GM12878 (cell line): Measurements from ENCODE around the gene FAM120A. TPM values are rescaled to one million over a fixed set of nuclear protein-coding genes. Genes with fewer than 3 reads are reported as not detected.

ENCODE experiments used
- KAT2A ChIP-seq: conservative IDR thresholded peaks from 2 replicates; pipeline ENCODE4 v1.6.1; 2011; ENCODE audit warnings: low read depth, low read length; ENCODE audit not compliant: control insufficient read depth
- MYB ChIP-seq: fragments of 150-350 bp; IDR thresholded peaks from 2 replicates; pipeline ENCODE4 v1.6.1; 2014; ENCODE audit warnings: mild to moderate bottlenecking, low read depth, low read length, borderline replicate concordance
- PAX5 ChIP-seq: IDR thresholded peaks from 2 replicates; pipeline ENCODE4 v1.6.1; 2011; ENCODE audit warnings: low read depth, low read length, borderline replicate concordance
- RBBP5 ChIP-seq: fragments of 200-600 bp; sonication (generic); conservative IDR thresholded peaks from 2 replicates; pipeline ENCODE4 v1.6.1; 2016
- SMC3 ChIP-seq: IDR thresholded peaks from 2 replicates; pipeline ENCODE4 v1.6.1; 2011; ENCODE audit warnings: low read length, improper control_type of control experiment, borderline replicate concordance
- polyA plus RNA-seq, 11 experiments: library from polyadenylated mRNA; depleted of rRNA in 4 of 11; unstranded in 6 of 11; stranded (reverse) in 5 of 11; fragments of >200 nt; fragmentation: Nextera tagmentation in 4 of 11; fragmentation: Illumina TruSeq in 1 of 11; extraction: Ambion mirVana in 4 of 11; extraction: Trizol in 1 of 11; gene quantifications; 1 replicate in 1 of 11; 2 replicates in 10 of 11; pipeline versions ENCODE4 v1.2.1 to v1.2.3, GENCODE V29; 2011 to 2016; ENCODE audit warnings: inconsistent platforms in 2 of 11, missing spikeins in 2 of 11, low read depth in 1 of 11
- total RNA-seq, 4 experiments: library from RNA; depleted of rRNA in 3 of 4; stranded (reverse); fragments of >200 nt in 3 of 4; fragmentation: Illumina TruSeq in 1 of 4; extraction: Trizol in 1 of 4; gene quantifications; 2 replicates each; pipeline versions ENCODE4 v1.2.1 to v1.2.3, GENCODE V29; 2013 to 2021
- TF ChIP-seq, protein P1 (sequence below): IDR thresholded peaks from 2 replicates; pipeline ENCODE4 v1.6.1; 2012; ENCODE audit warnings: improper control_type of control experiment, low read depth, low read length; ENCODE audit not compliant: insufficient replicate concordance
- TF ChIP-seq, protein P2 (sequence below): IDR thresholded peaks from 2 replicates; pipeline ENCODE4 v1.6.1; 2012; ENCODE audit warnings: low read length, inconsistent platforms
- TF ChIP-seq, protein P3 (sequence below): IDR thresholded peaks from 2 replicates; pipeline ENCODE4 v1.6.1; 2011; ENCODE audit warnings: mild to moderate bottlenecking, low read depth, low read length, moderate library complexity; ENCODE audit not compliant: insufficient replicate concordance
- TF ChIP-seq, protein P4 (sequence below): fragments of 450-650 bp; IDR thresholded peaks from 2 replicates; pipeline ENCODE4 v1.6.1; 2017; ENCODE audit warnings: low read depth, mild to moderate bottlenecking, moderate library complexity

The FAM120A gene
- total and polyA plus RNA-seq, 10 of the 15 experiments (the other 5 are each of a cell fraction or from before 2014, with no cell fraction given), result 13.1 to 89.6 (median 52.5) TPM

DNA sequence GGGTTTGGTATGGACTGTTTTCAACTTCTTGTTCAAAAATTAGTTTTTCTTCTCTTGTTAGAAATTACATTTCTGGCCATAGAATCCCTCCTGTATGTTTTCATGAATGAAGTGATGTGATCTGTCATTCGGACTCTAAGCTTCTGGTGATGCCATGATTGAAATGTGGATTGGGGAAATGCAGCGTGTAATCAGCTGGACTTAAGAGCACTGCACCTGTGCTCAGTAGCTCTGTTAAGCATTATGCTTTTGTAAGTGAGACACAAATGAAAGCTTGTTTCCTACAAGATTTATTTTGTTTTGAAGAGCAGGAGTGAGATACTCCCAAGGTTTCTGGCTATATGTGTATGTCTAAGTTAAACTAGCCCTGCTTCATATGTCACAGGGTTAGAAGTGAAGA, 25.9 kb downstream of the FAM120A start (continued):
- TF ChIP-seq, protein P1, sequence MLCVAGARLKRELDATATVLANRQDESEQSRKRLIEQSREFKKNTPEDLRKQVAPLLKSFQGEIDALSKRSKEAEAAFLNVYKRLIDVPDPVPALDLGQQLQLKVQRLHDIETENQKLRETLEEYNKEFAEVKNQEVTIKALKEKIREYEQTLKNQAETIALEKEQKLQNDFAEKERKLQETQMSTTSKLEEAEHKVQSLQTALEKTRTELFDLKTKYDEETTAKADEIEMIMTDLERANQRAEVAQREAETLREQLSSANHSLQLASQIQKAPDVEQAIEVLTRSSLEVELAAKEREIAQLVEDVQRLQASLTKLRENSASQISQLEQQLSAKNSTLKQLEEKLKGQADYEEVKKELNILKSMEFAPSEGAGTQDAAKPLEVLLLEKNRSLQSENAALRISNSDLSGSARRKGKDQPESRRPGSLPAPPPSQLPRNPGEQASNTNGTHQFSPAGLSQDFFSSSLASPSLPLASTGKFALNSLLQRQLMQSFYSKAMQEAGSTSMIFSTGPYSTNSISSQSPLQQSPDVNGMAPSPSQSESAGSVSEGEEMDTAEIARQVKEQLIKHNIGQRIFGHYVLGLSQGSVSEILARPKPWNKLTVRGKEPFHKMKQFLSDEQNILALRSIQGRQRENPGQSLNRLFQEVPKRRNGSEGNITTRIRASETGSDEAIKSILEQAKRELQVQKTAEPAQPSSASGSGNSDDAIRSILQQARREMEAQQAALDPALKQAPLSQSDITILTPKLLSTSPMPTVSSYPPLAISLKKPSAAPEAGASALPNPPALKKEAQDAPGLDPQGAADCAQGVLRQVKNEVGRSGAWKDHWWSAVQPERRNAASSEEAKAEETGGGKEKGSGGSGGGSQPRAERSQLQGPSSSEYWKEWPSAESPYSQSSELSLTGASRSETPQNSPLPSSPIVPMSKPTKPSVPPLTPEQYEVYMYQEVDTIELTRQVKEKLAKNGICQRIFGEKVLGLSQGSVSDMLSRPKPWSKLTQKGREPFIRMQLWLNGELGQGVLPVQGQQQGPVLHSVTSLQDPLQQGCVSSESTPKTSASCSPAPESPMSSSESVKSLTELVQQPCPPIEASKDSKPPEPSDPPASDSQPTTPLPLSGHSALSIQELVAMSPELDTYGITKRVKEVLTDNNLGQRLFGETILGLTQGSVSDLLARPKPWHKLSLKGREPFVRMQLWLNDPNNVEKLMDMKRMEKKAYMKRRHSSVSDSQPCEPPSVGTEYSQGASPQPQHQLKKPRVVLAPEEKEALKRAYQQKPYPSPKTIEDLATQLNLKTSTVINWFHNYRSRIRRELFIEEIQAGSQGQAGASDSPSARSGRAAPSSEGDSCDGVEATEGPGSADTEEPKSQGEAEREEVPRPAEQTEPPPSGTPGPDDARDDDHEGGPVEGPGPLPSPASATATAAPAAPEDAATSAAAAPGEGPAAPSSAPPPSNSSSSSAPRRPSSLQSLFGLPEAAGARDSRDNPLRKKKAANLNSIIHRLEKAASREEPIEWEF, result no peak
- TF ChIP-seq RBBP5, result no peak
- TF ChIP-seq, protein P2, sequence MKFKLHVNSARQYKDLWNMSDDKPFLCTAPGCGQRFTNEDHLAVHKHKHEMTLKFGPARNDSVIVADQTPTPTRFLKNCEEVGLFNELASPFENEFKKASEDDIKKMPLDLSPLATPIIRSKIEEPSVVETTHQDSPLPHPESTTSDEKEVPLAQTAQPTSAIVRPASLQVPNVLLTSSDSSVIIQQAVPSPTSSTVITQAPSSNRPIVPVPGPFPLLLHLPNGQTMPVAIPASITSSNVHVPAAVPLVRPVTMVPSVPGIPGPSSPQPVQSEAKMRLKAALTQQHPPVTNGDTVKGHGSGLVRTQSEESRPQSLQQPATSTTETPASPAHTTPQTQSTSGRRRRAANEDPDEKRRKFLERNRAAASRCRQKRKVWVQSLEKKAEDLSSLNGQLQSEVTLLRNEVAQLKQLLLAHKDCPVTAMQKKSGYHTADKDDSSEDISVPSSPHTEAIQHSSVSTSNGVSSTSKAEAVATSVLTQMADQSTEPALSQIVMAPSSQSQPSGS, result no peak
- no peak for TF ChIP-seq MYB
- TF ChIP-seq, protein P3, sequence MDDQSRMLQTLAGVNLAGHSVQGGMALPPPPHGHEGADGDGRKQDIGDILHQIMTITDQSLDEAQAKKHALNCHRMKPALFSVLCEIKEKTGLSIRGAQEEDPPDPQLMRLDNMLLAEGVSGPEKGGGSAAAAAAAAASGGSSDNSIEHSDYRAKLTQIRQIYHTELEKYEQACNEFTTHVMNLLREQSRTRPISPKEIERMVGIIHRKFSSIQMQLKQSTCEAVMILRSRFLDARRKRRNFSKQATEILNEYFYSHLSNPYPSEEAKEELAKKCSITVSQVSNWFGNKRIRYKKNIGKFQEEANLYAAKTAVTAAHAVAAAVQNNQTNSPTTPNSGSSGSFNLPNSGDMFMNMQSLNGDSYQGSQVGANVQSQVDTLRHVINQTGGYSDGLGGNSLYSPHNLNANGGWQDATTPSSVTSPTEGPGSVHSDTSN, result no peak
- TF ChIP-seq, protein P4, sequence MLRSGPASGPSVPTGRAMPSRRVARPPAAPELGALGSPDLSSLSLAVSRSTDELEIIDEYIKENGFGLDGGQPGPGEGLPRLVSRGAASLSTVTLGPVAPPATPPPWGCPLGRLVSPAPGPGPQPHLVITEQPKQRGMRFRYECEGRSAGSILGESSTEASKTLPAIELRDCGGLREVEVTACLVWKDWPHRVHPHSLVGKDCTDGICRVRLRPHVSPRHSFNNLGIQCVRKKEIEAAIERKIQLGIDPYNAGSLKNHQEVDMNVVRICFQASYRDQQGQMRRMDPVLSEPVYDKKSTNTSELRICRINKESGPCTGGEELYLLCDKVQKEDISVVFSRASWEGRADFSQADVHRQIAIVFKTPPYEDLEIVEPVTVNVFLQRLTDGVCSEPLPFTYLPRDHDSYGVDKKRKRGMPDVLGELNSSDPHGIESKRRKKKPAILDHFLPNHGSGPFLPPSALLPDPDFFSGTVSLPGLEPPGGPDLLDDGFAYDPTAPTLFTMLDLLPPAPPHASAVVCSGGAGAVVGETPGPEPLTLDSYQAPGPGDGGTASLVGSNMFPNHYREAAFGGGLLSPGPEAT, result no peak
- TF ChIP-seq PAX5, result no peak
- TF ChIP-seq SMC3, result no peak
- no peak for TF ChIP-seq KAT2A
